ENCODE data around the gene SPATA31D3. TPM values are rescaled to one million over a fixed set of nuclear protein-coding genes. Genes with fewer than 3 reads are reported as not detected.
"Not testable (repeated sequence)": the region's sequence is repeated elsewhere in the genome, so short reads cannot be mapped to it uniquely, and the experiment has no call there.

The SPATA31D3 gene
- not detected in 2 replicates for total RNA-seq

DNA sequence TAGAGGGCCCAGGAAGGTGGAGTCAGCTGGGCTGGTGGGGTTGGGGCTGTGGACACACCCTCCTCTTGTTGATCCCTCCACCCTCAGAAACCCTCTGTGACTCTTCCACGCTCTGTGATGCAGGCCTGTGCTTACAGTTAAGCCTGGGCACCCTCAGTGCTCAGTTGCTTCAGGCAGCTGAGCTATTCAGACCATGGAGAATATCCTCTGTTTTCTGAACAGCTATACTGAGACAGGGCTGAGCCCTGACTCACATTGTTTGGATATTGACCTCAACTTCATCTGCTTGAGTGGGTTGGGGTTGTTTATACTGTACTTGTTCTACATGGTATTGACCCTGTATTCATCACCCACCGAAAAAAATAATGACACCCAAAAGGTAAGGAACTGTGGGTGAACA lies at the start of gene SPATA31D3:
SPATA31D3 (plus strand) TSS at position 108 of the 400 bp plus-strand sequence; CDS start at position 194, 86 bp downstream.
- intact Hi-C loops (cut with micrococcal nuclease), result not testable (repeated sequence)

DNA sequence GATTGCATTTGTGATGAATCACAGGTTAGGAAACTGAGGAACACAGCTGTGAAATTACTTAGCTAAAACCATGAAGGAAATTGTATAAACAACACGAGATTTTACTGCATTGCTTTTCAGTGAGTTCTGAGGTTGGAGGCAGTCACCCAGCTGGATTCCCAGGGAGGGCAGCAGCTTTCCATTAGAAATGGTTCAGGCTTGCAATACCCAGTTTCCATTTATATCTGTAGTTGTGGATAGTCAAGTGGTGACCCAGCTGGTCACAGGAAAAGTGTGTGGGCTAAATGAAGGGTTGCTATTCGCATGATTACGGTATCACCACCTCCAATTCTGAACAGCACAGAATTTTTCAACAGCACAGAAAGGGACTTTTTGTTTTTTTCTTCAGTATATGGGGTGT lies 49.4 kb upstream of the SPATA31D3 start:
- intact Hi-C loops (cut with micrococcal nuclease), result no loop called here

DNA sequence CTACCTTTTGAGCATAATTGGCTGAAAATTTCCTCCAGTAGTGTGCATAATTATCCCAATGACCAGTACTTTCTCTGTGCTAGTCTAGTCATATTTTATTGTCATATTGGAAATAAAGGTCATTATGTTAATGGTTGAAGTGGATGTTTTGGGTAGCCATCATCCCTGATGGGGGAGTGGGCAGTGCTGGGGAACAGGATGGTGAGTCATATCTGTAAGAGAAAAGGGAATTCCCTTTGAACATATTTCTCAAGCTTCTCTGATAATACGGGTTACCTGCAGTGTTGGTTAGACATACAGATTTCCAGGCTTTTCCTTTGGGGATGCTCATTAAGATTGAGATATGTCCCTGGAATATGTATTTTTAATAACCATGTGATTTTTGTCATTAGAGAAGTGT lies 48.4 kb upstream of the SPATA31D3 start:
- intact Hi-C loops (cut with micrococcal nuclease), result no loop called here

GRCh38 chr9:81896070-81896469 lies 47.2 kb upstream of the SPATA31D3 start:
- intact Hi-C loops (cut with micrococcal nuclease), result no loop called here

DNA sequence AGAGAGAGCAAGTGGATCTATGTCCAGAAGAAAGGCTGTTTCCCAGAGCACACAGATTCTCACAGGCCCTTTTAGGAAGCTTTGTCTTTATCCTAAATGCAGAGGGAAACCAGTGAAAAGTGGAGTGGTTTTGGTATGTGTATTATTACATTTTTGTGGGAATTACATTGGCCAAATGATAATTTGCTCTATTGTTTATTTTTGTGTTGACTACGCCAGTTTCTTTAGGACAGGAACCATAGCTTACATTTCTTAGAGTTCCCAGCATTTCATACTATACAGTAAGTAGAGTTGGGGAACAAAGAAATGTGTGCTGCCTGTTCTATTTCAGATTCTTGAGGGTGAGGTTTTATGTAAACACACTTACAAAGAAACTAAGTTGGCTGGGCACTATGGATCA lies 44.4 kb upstream of the SPATA31D3 start:
- intact Hi-C loops (cut with micrococcal nuclease), result no loop called here

DNA sequence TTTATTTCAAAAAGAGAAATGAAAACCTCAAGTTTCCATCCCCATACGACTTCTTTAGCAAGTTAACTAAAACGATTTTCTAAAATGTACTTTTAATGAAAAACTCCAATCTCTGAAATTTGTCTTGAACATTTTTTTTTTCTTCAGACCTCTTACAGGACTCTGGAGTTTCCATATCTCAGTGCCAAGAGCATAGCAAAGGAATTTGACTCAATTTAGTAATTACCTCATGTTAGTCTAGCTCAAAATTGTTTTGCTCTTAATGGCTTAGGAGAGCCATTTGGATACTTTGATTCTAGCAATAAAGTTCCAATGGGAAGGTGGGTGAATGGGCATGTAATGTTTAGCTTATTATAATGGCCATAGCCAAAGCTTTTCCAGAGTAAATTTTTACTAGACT lies 41.1 kb upstream of the SPATA31D3 start:
- intact Hi-C loops (cut with micrococcal nuclease), result no loop called here

GRCh38 chr9:81902626-81903025 lies 40.7 kb upstream of the SPATA31D3 start:
- intact Hi-C loops (cut with micrococcal nuclease), result no loop called here

DNA sequence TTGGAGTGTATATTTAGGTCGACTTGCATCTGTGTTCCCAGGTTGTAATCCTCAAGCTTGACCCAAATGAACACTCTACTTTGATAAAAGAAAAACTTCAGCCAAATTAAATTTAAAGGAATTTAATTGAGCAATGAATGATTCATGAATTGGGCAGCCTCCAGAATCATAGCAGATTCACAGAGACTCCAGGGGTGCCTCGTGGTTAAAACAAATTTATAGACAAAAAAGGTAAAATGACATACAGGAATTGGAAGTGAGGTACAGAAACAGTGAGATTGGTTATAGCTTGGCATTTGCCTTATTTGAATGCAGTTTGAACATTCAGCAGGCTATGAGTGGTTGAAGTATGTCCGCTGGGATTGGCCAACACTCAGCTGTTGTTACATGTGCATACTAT lies 36.6 kb upstream of the SPATA31D3 start:
- intact Hi-C loops (cut with micrococcal nuclease), result no loop called here

DNA sequence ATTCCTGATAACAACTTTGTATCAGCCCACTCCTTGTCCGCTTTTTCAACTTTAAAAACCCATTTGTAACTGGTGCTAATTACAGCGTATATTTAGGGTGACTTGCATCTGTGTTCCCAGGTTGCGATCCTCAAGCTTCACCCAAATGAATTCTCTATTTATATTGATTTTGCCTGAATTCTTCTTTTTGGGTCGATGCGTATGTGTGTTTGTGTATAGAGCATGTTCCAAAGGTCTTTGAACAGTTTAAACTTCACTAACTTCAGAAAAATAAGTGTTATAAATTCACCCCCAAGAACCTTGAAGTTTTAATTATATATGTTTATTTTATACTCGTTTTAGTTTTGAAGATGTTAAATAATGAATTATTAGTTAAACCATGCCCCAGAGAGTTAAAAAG lies 31.2 kb upstream of the SPATA31D3 start:
- intact Hi-C loops (cut with micrococcal nuclease), result no loop called here

GRCh38 chr9:81915801-81916505 lies 27.3 kb upstream of the SPATA31D3 start:
- intact Hi-C loops (cut with micrococcal nuclease), result no loop called here

- intact Hi-C loops (cut with micrococcal nuclease), result not testable (repeated sequence)
Observed at GRCh38 chr9:81918507-81918906, 24.8 kb upstream of the SPATA31D3 start.

DNA sequence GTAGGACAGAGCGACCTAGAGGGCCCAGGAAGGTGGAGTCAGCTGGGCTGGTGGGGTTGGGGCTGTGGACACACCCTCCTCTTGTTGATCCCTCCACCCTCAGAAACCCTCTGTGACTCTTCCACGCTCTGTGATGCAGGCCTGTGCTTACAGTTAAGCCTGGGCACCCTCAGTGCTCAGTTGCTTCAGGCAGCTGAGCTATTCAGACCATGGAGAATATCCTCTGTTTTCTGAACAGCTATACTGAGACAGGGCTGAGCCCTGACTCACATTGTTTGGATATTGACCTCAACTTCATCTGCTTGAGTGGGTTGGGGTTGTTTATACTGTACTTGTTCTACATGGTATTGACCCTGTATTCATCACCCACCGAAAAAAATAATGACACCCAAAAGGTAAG lies 15.0 kb upstream of the SPATA31D3 start, which contains the start of gene SPATA31D4:
SPATA31D4 (plus strand) TSS at position 124 of the 400 bp plus-strand sequence; CDS start at position 210, 86 bp downstream.
- intact Hi-C loops (cut with micrococcal nuclease), result not testable (repeated sequence)

- intact Hi-C loops (cut with micrococcal nuclease), result not testable (repeated sequence)
Observed at GRCh38 chr9:81930147-81930546, 13.2 kb upstream of the SPATA31D3 start.

DNA sequence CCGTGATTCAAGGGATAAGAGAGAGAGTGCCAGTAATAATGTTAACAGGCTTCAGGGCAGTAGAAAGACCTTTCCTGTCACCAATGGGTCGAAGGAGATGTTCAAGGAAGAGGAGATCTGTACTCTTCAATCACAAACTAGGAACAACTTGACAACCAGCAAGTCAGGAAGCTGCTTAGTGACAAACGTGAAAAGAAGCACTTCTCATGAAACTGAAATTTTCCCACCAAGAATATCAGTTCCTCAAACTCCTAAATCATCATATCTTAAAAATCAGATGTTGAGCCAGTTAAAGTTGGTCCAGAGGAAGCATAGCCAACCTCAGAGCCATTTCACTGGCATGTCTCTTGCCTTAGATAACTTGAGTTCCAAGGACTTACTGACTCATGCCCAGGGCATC lies 9.8 kb upstream of the SPATA31D3 start:
- intact Hi-C loops (cut with micrococcal nuclease), result not testable (repeated sequence)

DNA sequence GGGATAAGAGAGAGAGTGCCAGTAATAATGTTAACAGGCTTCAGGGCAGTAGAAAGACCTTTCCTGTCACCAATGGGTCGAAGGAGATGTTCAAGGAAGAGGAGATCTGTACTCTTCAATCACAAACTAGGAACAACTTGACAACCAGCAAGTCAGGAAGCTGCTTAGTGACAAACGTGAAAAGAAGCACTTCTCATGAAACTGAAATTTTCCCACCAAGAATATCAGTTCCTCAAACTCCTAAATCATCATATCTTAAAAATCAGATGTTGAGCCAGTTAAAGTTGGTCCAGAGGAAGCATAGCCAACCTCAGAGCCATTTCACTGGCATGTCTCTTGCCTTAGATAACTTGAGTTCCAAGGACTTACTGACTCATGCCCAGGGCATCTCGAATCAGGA lies 5.3 kb downstream of the SPATA31D3 start:
- intact Hi-C loops (cut with micrococcal nuclease), result not testable (repeated sequence)

GRCh38 chr9:81953096-81953495 lies 9.8 kb downstream of the SPATA31D3 start:
- intact Hi-C loops (cut with micrococcal nuclease), result no loop called here

DNA sequence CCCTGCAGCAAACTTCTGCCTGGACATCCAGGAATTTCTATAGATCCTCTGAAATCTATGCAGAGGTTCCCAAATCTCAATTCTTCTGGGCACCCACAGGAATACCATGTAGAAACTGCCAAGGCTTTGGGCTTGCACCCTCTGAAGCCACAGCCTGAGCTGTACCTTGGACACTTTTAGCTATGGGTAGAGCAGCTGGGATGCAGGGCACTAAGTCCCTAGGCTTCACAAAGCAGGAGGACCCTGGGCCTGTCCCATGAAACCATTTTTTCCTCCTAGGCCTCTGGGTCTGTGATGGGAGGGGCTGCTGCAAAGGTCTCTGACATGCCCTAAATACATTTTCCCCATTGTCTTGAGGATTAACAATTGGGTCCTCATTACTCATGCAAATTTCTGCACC lies 12.3 kb downstream of the SPATA31D3 start:
- intact Hi-C loops (cut with micrococcal nuclease), result no loop called here

- intact Hi-C loops (cut with micrococcal nuclease), result no loop called here
Observed at GRCh38 chr9:81964218-81965171, 21.2 kb downstream of the SPATA31D3 start.

DNA sequence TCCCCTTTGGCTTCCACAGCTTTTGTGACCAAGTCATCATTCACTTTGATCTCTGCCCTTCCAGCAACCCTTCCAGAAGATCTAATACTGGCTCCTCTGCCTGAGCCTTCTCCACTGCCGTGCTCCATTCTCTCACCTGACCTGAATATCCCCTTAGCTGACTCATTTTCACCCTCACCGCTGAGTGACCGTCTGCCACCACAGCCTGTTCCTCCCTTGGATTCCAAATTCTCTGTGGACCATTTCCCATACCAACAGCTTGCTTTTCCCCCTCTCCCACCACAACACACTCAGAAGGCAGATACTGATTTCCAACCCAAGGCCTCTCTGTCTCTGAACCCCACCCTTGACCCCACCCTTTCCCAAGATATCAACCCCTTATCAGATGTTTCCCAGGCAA lies 24.7 kb downstream of the SPATA31D3 start:
- intact Hi-C loops (cut with micrococcal nuclease), result no loop called here

DNA sequence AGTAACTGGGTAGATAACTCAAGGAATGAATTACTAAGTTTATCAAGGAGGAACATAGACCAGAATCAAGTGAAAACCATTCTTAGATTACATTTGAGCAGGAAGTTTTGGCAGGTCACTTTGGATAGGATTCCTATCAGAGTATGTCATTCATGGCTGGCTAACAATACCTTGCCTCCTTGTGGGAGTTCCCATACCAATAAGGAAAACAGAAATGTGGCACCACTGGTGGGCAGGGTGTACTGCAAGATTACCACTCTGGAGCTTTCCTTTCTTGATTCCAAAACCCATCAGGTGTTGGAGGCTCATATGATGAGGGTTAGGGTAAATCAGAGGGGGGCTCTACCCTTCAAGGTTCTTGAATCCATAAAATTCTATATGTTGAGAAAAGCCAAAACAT lies 26.7 kb downstream of the SPATA31D3 start:
- intact Hi-C loops (cut with micrococcal nuclease), result no loop called here

GRCh38 chr9:81971727-81972126 lies 28.4 kb downstream of the SPATA31D3 start:
- intact Hi-C loops (cut with micrococcal nuclease), result no loop called here

DNA sequence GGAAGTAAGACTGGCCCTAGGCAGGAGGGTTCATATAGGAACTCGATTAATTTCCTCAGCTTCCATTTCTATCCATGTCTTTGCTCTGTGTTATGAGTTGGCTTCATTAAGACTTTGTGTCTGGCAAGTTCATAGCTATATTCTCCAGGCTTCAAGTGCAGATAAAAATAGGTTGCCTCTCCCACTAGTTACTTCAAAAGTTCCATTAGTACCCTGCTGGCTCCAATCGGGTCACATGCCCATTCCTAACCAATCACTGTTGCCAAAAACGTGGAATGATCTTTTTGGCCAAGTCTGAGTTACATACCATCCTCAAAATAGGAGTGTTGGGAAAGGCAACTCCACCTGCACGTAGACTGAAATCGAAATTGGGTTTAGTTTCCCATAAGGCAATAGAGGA lies 31.5 kb downstream of the SPATA31D3 start:
- intact Hi-C loops (cut with micrococcal nuclease), result no loop called here
